ENCODE measurements around the gene JAGN1.
"Not testable (repeated sequence)": the region's sequence is repeated elsewhere in the genome, so short reads cannot be mapped to it uniquely, and the experiment has no call there.

The JAGN1 gene

GRCh38 chr3:9898467-9899241 is 8.2 kb downstream of the JAGN1 start:
- no peak for DNase-seq

GRCh38 chr3:9899289-9899791 is 8.9 kb downstream of the JAGN1 start:
- DNase-seq = no peak

- not testable (repeated sequence) for DNase-seq
Measured at GRCh38 chr3:9900965-9901415, 10.6 kb downstream of the JAGN1 start.

- no peak for DNase-seq
Measured at GRCh38 chr3:9901967-9902366, 11.6 kb downstream of the JAGN1 start.

GRCh38 chr3:9902372-9903237 is 12.2 kb downstream of the JAGN1 start, which contains the start of gene IL17RE:
Gene IL17RE, plus strand, starts transcription at chr3:9902848. Its CDS starts 85 bp downstream, at chr3:9902933.
- DNase-seq = no peak

- no peak for DNase-seq
Measured at GRCh38 chr3:9903238-9903624, 12.8 kb downstream of the JAGN1 start.

- DNase-seq = no peak
Measured at GRCh38 chr3:9903904-9904303, 13.5 kb downstream of the JAGN1 start.

- DNase-seq = no peak
Measured at GRCh38 chr3:9906480-9906879, 16.1 kb downstream of the JAGN1 start.

- DNase-seq = no peak
Measured at GRCh38 chr3:9908286-9908685, 17.9 kb downstream of the JAGN1 start.

GRCh38 chr3:9909221-9910013 is 19.0 kb downstream of the JAGN1 start:
- no peak for DNase-seq

- peak; percentile 63 for DNase-seq
Measured at GRCh38 chr3:9911863-9912262, 21.5 kb downstream of the JAGN1 start.

GRCh38 chr3:9912294-9912935 is 22.0 kb downstream of the JAGN1 start:
- DNase-seq = peak; percentile 92

- no peak for DNase-seq
Measured at GRCh38 chr3:9913601-9914000, 23.2 kb downstream of the JAGN1 start.

- DNase-seq = no peak
Measured at GRCh38 chr3:9914011-9914410, 23.6 kb downstream of the JAGN1 start.

GRCh38 chr3:9914559-9915253 is 24.3 kb downstream of the JAGN1 start:
- peak; percentile 83 for DNase-seq

GRCh38 chr3:9915254-9916141 is 25.1 kb downstream of the JAGN1 start:
- DNase-seq = peak; percentile 87

GRCh38 chr3:9916346-9916733 is 25.9 kb downstream of the JAGN1 start:
- peak; percentile 73 for DNase-seq

- DNase-seq = peak; percentile 95
Measured at GRCh38 chr3:9916734-9917680, 26.6 kb downstream of the JAGN1 start, which contains the start of gene IL17RC. Gene IL17RC, plus strand, starts transcription at chr3:9917098. Its CDS starts 218 bp downstream, at chr3:9917316.

GRCh38 chr3:9917820-9918219 is 27.4 kb downstream of the JAGN1 start:
- DNase-seq = no peak
